SK-N-SH (cell line): ENCODE measurements around the gene CATSPER3. TPM values are rescaled to one million over a fixed set of nuclear protein-coding genes. Genes with fewer than 3 reads are reported as not detected.
A peak's percentile ranks its signal among the peaks of the same experiment; 100 is the strongest.

Experiments
- CTCF ChIA-PET: fragments of 300-600, 350-600 bp; formaldehyde crosslinking; extraction: SDS; loops from one replicate; lab custom pipeline; 2021; lab: Yijun Ruan, JAX
- POLR2A ChIA-PET: fragments of 350-600 bp; sonication (Branson Sonifier 250); formaldehyde crosslinking; extraction: SDS; loops from one replicate; lab custom pipeline; 2020; ENCODE audit warnings: antibody characterized with exemption, inconsistent platforms; lab: Yijun Ruan, JAX
- DNase-seq: peaks from one replicate; pipeline ENCODE4 v3.0.0; 2012
- H2AFZ ChIP-seq: fragments of 200-600 bp; sonication (generic); 2 replicates; pipeline ENCODE4 v1.8.1; 2016; ENCODE audit warnings: antibody characterized with exemption, mild to moderate bottlenecking, low read depth
- H3F3A ChIP-seq: fragments of 200-600 bp; sonication (generic); replicated peaks from 2 replicates; pipeline ENCODE3; 2016; ENCODE audit warnings: antibody characterized with exemption, mild to moderate bottlenecking; ENCODE audit not compliant: insufficient read depth
- H3K27ac ChIP-seq, 2 experiments: fragments of 200-500 bp in 1 of 2; fragments of 200-600 bp in 1 of 2; sonication (Bioruptor generic) in 1 of 2; sonication (generic), shearing (Covaris generic) in 1 of 2; 2 replicates each; pipeline versions ENCODE4 v1.5.1 to v1.6.1; 2014 to 2016; ENCODE audit warnings: low read depth in 2 of 2, inconsistent platforms in 1 of 2, low read length in 1 of 2, mild to moderate bottlenecking in 1 of 2, mixed read lengths in 1 of 2
- H3K27me3 ChIP-seq: fragments of 200-600 bp; sonication (generic), shearing (Covaris generic); 2 replicates; pipeline ENCODE4 v1.6.1; 2016; ENCODE audit warnings: mixed run types; ENCODE audit not compliant: insufficient read depth
- H3K36me3 ChIP-seq, 2 experiments: fragments of 200-500 bp in 1 of 2; fragments of 200-600 bp in 1 of 2; sonication (Bioruptor generic) in 1 of 2; sonication (generic) in 1 of 2; replicated peaks in 1 of 2; 2 replicates each; pipeline versions ENCODE3 to v1.5.1; 2014 to 2016; ENCODE audit warnings: low read length in 1 of 2, mild to moderate bottlenecking in 1 of 2; ENCODE audit not compliant: insufficient read depth in 2 of 2, control insufficient read depth in 1 of 2
- H3K4me1 ChIP-seq, 2 experiments: fragments of 200-500 bp in 1 of 2; fragments of 200-600 bp in 1 of 2; sonication (Bioruptor generic) in 1 of 2; sonication (generic), shearing (Covaris generic) in 1 of 2; 2 replicates each; pipeline versions ENCODE4 v1.5.1 to v1.6.1; 2014 to 2016; ENCODE audit warnings: low read depth in 1 of 2, low read length in 1 of 2, mixed run types in 1 of 2; ENCODE audit not compliant: insufficient read depth in 2 of 2, control insufficient read depth in 1 of 2
- H3K4me2 ChIP-seq: fragments of 200-600 bp; sonication (generic), shearing (Covaris generic); 2 replicates; pipeline ENCODE4 v1.6.1; 2017; ENCODE audit warnings: mixed run types
- H3K4me3 ChIP-seq, 2 experiments: fragments of 200-500 bp in 1 of 2; fragments of 200-600 bp in 1 of 2; sonication (Bioruptor generic) in 1 of 2; sonication (generic), shearing (Covaris generic) in 1 of 2; 2 replicates each; pipeline versions ENCODE4 v1.5.1 to v1.8.1; 2014 to 2016; ENCODE audit warnings: low read depth in 2 of 2, inconsistent platforms in 1 of 2, low read length in 1 of 2, mild to moderate bottlenecking in 1 of 2, mixed read lengths in 1 of 2, moderate library complexity in 1 of 2
- H3K79me2 ChIP-seq: fragments of 200-600 bp; sonication (generic); 2 replicates; pipeline ENCODE4 v1.8.1; 2017; ENCODE audit warnings: mild to moderate bottlenecking; ENCODE audit not compliant: insufficient read depth
- H3K9ac ChIP-seq: fragments of 200-600 bp; sonication (generic); 2 replicates; pipeline ENCODE4 v1.6.1; 2017; ENCODE audit warnings: mixed run types
- H3K9me2 ChIP-seq: fragments of 200-600 bp; sonication (generic); 2 replicates; pipeline ENCODE4 v1.6.1; 2017; ENCODE audit warnings: mixed run types
- H3K9me3 ChIP-seq: fragments of 200-600 bp; sonication (generic); 2 replicates; pipeline ENCODE4 v1.6.1; 2017; ENCODE audit warnings: mixed run types, mild to moderate bottlenecking, moderate library complexity
- H4K20me1 ChIP-seq: fragments of 200-600 bp; sonication (generic); 2 replicates; pipeline ENCODE4 v1.6.1; 2017; ENCODE audit warnings: mild to moderate bottlenecking, mixed run types; ENCODE audit not compliant: insufficient read depth
- CHD2 ChIP-seq: fragments of 150-350 bp; IDR thresholded peaks from 2 replicates; pipeline ENCODE4 v1.6.1; 2018; ENCODE audit warnings: low read length; ENCODE audit not compliant: partially characterized antibody
- CTCF ChIP-seq: fragments of 200-600 bp; sonication (generic); IDR thresholded peaks from 2 replicates; pipeline ENCODE4 v1.6.1; 2017; ENCODE audit warnings: antibody characterized with exemption, mild to moderate bottlenecking, moderate library complexity
- EP300 ChIP-seq, 2 experiments: IDR thresholded peaks; 2 replicates each; pipeline versions ENCODE4 v1.4.0 to v1.6.1; 2012; ENCODE audit warnings: borderline replicate concordance in 1 of 2, low read depth in 1 of 2, low read length in 1 of 2
- EZH2phosphoT487 ChIP-seq: fragments of 200-600 bp; sonication (generic); IDR thresholded peaks from 2 replicates; pipeline ENCODE4 v1.6.1; 2017; ENCODE audit warnings: low read depth, mixed run types, mild to moderate bottlenecking, antibody characterized with exemption, moderate library complexity, borderline replicate concordance
- FOSL2 ChIP-seq: IDR thresholded peaks from 2 replicates; pipeline ENCODE4 v1.4.0; 2012; ENCODE audit warnings: low read depth, mild to moderate bottlenecking, moderate library complexity, borderline replicate concordance
- FOXJ3 ChIP-seq: sonication (generic); formaldehyde crosslinking; IDR thresholded peaks from 2 replicates; pipeline ENCODE4 v1.5.1; 2020; ENCODE audit warnings: mild to moderate bottlenecking, missing genetic modification reagents
- GABPA ChIP-seq: IDR thresholded peaks from 2 replicates; pipeline ENCODE4 v1.4.0; 2012; ENCODE audit warnings: low read depth, mild to moderate bottlenecking
- IRF3 ChIP-seq: fragments of 150-350 bp; IDR thresholded peaks from 2 replicates; pipeline ENCODE4 v1.6.1; 2016; ENCODE audit warnings: mild to moderate bottlenecking, low read depth, low read length
- JUND ChIP-seq: IDR thresholded peaks from 2 replicates; pipeline ENCODE4 v1.4.0; 2012
- MEF2A ChIP-seq: IDR thresholded peaks from 2 replicates; pipeline ENCODE4 v1.4.0; 2012; ENCODE audit warnings: low read depth, borderline replicate concordance
- NFIC ChIP-seq: IDR thresholded peaks from 2 replicates; pipeline ENCODE4 v1.4.0; 2012; ENCODE audit warnings: borderline replicate concordance
- NRF1 ChIP-seq: IDR thresholded peaks from 2 replicates; pipeline ENCODE4 v1.6.1; 2012; ENCODE audit warnings: low read depth, mild to moderate bottlenecking, low read length
- RAD21 ChIP-seq: IDR thresholded peaks from 2 replicates; pipeline ENCODE4 v1.6.1; 2012; ENCODE audit warnings: mild to moderate bottlenecking, low read length
- RXRA ChIP-seq: IDR thresholded peaks from 2 replicates; pipeline ENCODE4 v1.4.0; 2012; ENCODE audit warnings: low read depth, mild to moderate bottlenecking, borderline replicate concordance
- SMC3 ChIP-seq: IDR thresholded peaks from 2 replicates; pipeline ENCODE4 v1.6.1; 2012; ENCODE audit warnings: low read depth, low read length, improper control_type of control experiment
- TAF1 ChIP-seq: IDR thresholded peaks from 2 replicates; pipeline ENCODE4 v1.6.1; 2012; ENCODE audit warnings: low read depth, mild to moderate bottlenecking, low read length, moderate library complexity, borderline replicate concordance
- TCF12 ChIP-seq: IDR thresholded peaks from 2 replicates; pipeline ENCODE4 v1.4.0; 2012
- TEAD4 ChIP-seq: IDR thresholded peaks from 2 replicates; pipeline ENCODE4 v1.4.0; 2012; ENCODE audit warnings: mild to moderate bottlenecking, borderline replicate concordance; ENCODE audit not compliant: insufficient read depth
- ZBTB33 ChIP-seq: IDR thresholded peaks from 2 replicates; pipeline ENCODE4 v1.4.0; 2012; ENCODE audit warnings: low read depth, borderline replicate concordance
- WGBS: methylation state at CpG from one replicate; pipeline ENCODE4 v1.1.6; 2017; ENCODE audit warnings: low lambda C conversion rate; 5-methylcytosine and 5-hydroxymethylcytosine counted together
- polyA plus RNA-seq, 3 experiments: library from polyadenylated mRNA; depleted of rRNA; stranded (reverse); fragments of >200 nt; gene quantifications; 2 replicates each; pipeline ENCODE4 v1.2.3, GENCODE V29; 2012
- TF ChIP-seq, protein P1 (sequence below): IDR thresholded peaks from 2 replicates; pipeline ENCODE4 v1.4.0; 2012; ENCODE audit warnings: low read depth
- TF ChIP-seq, protein P2 (sequence below): IDR thresholded peaks from 2 replicates; pipeline ENCODE4 v1.4.0; 2012; ENCODE audit warnings: low read depth, borderline replicate concordance

CATSPER3 gene
- polyA plus RNA-seq, 1 of the 3 experiments (the other 2 are of a cell fraction), result 0.26 TPM

DNA sequence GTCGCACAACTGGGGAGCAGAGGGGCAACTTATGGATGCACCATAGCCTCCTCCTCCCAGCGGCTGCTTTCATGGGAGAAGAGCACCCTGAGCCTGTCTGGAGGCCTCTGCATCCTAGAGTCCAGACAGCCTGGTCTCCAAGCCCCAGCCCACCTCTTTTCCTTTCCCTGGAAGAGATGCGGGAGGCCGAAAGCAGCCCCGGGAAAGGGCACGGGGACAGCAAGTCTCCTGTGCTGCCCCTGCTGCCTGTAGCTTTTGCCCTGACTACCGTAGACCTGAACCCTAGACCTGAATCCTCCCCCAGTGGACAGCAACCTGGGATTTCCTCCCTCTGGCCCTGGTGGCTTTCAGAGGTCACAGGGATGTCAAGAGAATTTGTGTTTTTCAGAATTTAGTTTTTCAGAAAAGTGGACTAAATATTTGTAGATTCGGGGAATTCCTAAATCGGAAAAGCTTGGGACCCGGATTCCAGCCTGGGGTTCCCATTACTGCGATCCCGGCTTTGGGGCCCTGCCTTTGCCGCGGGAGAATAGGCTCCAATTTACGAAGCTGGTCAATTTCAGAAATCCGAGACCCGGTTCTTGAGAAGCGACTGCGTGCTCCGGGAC, 70.6 kb downstream of the CATSPER3 start:
- Histone ChIP-seq H3K9me2 (no peaks in the 10 kb centered on the region), H3K4me3 (no peak overlapping the region), H3F3A (no peaks in the 10 kb centered on the region), H3K4me1 (peaks cover 0 to 2% of the 10 kb centered on the region in 2 experiments; a peak in 1 of 4 replicates), H4K20me1 (peaks cover 11% of the 10 kb centered on the region; the same call in 1 of the 2 replicates), H3K27ac (no peak overlapping the region), H3K9ac (no peak overlapping the region), H3K79me2 (no peaks in the 10 kb centered on the region), H3K4me2 (no peak overlapping the region), H3K36me3 (no peaks in the 10 kb centered on the region), H3K9me3 (no peaks in the 10 kb centered on the region), H2AFZ (no peak overlapping the region), H3K27me3 (peaks cover 91% of the 10 kb centered on the region)
- TF ChIP-seq RAD21 (no peak), IRF3 (no peak), EZH2phosphoT487 (peak; percentile 72; the same call in 1 of the 2 replicates), TEAD4 (no peak)
- DNase-seq, result peak; percentile 45
- ChIA-PET POLR2A (no interaction called here), CTCF (interaction anchor here (1.2 to 5.5 kb wide), 5 partner anchors 10 to 294 kb away, joined by 3 to 32 read pairs (median 6); no protein-coding TSS in a partner anchor)
- 36% methylated on average over 12 of the region's 20 CpGs for WGBS

DNA sequence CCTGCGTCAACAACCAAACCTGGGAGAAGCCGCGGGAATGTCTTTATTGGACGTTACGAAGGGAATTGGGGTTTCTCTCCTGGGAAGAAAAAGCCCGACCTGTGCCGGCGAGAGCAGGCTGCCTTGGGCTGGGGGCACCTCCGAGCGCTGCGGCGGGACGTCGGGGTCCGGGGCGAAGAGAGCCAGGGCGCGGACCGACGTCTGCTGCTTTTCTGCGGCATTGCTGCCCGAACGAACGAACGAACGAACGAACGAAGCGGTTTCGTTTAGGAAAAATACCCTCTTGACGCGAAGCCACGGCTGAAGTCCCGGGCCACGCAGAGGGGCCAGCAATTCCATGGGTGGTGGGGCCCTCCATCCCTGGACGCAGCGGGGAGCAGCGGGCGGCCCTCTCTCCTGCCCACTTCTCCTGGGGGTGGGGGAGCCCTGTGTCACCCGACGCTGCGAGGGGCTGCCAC, 71.1 kb downstream of the CATSPER3 start:
- POLR2A ChIA-PET, result no interaction called here
- Histone ChIP-seq H3K36me3 (no peaks in the 10 kb centered on the region), H3K79me2 (no peaks in the 10 kb centered on the region), H3F3A (no peaks in the 10 kb centered on the region), H3K27ac (no peak overlapping the region), H3K9me2 (no peaks in the 10 kb centered on the region), H3K4me2 (no peak overlapping the region), H4K20me1 (peaks cover 11% of the 10 kb centered on the region; the same call in 1 of the 2 replicates), H3K9me3 (no peaks in the 10 kb centered on the region), H3K4me3 (no peak overlapping the region), H3K4me1 (no peaks in the 10 kb centered on the region; a peak in 1 of 4 replicates), H2AFZ (no peak overlapping the region), H3K27me3 (peaks cover 92% of the 10 kb centered on the region), H3K9ac (no peak overlapping the region)
- CTCF ChIA-PET, result interaction anchor here (1.2 to 3.3 kb wide), 3 partner anchors 14 to 297 kb away, joined by 3 to 11 read pairs (median 3); no protein-coding TSS in a partner anchor
- peak; percentile 58 for DNase-seq
- 19% methylated on average over 28 of the region's 42 CpGs for WGBS
- TF ChIP-seq ZBTB33 (no peak), TAF1 (no peak), TCF12 (no peak), RXRA (no peak), FOXJ3 (CRISPR knock-in tag) (no peak), NFIC (no peak), CHD2 (no peak), CTCF (no peak), EP300 (IDR thresholded peaks at IDR 0.05; ENCODE audit: borderline replicate concordance in 1 of 2, low read depth in 1 of 2, low read length in 1 of 2) (no peak), SMC3 (no peak), JUND (no peak), GABPA (no peak), MEF2A (no peak), FOSL2 (no peak), NRF1 (no peak)
- TF ChIP-seq, protein P1, sequence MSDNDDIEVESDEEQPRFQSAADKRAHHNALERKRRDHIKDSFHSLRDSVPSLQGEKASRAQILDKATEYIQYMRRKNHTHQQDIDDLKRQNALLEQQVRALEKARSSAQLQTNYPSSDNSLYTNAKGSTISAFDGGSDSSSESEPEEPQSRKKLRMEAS, result no peak
- TF ChIP-seq, protein P2, sequence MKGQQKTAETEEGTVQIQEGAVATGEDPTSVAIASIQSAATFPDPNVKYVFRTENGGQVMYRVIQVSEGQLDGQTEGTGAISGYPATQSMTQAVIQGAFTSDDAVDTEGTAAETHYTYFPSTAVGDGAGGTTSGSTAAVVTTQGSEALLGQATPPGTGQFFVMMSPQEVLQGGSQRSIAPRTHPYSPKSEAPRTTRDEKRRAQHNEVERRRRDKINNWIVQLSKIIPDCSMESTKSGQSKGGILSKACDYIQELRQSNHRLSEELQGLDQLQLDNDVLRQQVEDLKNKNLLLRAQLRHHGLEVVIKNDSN, result no peak
- TF ChIP-seq, all 33 proteins: peak for 0
